K562 (cell line): ENCODE measurements around the gene POLDIP3. TPM values are rescaled to one million over a fixed set of nuclear protein-coding genes. Genes with fewer than 3 reads are reported as not detected.
A peak's percentile ranks its signal among the peaks of the same experiment; 100 is the strongest.

ENCODE experiments used
- ATAC-seq: fragments of 200-7000 bp; cut with Tn5 transposase; 3 replicates; pipeline ENCODE4 v1.9.1; 2020; ENCODE audit warnings: moderate library complexity
- BruUV-seq: library from RNA; stranded (reverse); fragments of 400-500 nt; replicated peaks from 2 replicates; lab custom pipeline; 2021; lab: Mats Ljungman, UMichigan
- CTCF ChIA-PET: fragments of 300-600 bp; formaldehyde crosslinking; extraction: SDS; loops from one replicate; lab custom pipeline; 2021; ENCODE audit warnings: low intra/inter-chr PET ratio; lab: Yijun Ruan, JAX
- POLR2A ChIA-PET: fragments of 300-600, 350-650 bp; sonication (Branson Sonifier 250); formaldehyde crosslinking; extraction: SDS; loops from one replicate; lab custom pipeline; 2021; ENCODE audit warnings: antibody characterized with exemption, inconsistent platforms; lab: Yijun Ruan, JAX
- DNase-seq, 4 experiments: peaks; one replicate each; pipeline versions ENCODE4 v3.0.0 to v3.0.0-alpha.2; 2011 to 2018; ENCODE audit warnings: low spot score in 3 of 4, mixed read lengths in 3 of 4; ENCODE audit errors: extremely low read depth in 1 of 4
- FAIRE-seq: peaks from 2 replicates; lab custom pipeline; 2011; peaks lifted over from hg19 to GRCh38; lab: Jason Lieb, UNC
- H2AFZ ChIP-seq: 2 replicates; pipeline ENCODE4 v1.6.0; 2011; ENCODE audit warnings: low read depth, low read length, control low read depth, inconsistent platforms
- H3K27ac ChIP-seq: fragments of 200-600 bp; 3 replicates; pipeline ENCODE4 v1.8.0; 2011; ENCODE audit warnings: low read depth, mild to moderate bottlenecking, control low read depth, inconsistent platforms, low read length, moderate library complexity, mixed read lengths; ENCODE audit errors: extremely low read depth
- H3K27me3 ChIP-seq, 2 experiments: fragments of 300-600 bp in 1 of 2; 2 replicates in 1 of 2; 3 replicates in 1 of 2; pipeline versions ENCODE4 v1.6.0 to v1.8.0; 2011; ENCODE audit warnings: inconsistent platforms in 2 of 2, low read length in 2 of 2, mild to moderate bottlenecking in 1 of 2, mixed read lengths in 1 of 2, moderate library complexity in 1 of 2; ENCODE audit not compliant: control insufficient read depth in 2 of 2, insufficient read depth in 2 of 2
- H3K36me3 ChIP-seq: fragments of 300-600 bp; 3 replicates; pipeline ENCODE4 v1.8.0; 2011; ENCODE audit warnings: mild to moderate bottlenecking, low read length, inconsistent platforms; ENCODE audit not compliant: control insufficient read depth, insufficient read depth
- H3K4me1 ChIP-seq, 2 experiments: fragments of 200-600 bp in 1 of 2; replicated peaks in 1 of 2; 2 replicates in 1 of 2; 3 replicates in 1 of 2; pipeline versions ENCODE4 v1.5.1 to v1.8.0; 2011; ENCODE audit warnings: inconsistent platforms in 2 of 2, low read length in 2 of 2, mild to moderate bottlenecking in 1 of 2, mixed read lengths in 1 of 2, moderate library complexity in 1 of 2; ENCODE audit not compliant: control insufficient read depth in 2 of 2, insufficient read depth in 2 of 2
- H3K4me2 ChIP-seq: 2 replicates; pipeline ENCODE4 v1.6.1; 2011; ENCODE audit warnings: low read length, control low read depth, inconsistent platforms, mixed read lengths; ENCODE audit not compliant: insufficient read depth
- H3K4me3 ChIP-seq: fragments of 200-600 bp; sonication (generic), shearing (Covaris generic); 2 replicates; pipeline ENCODE4 v1.5.1; 2016; ENCODE audit warnings: control low read depth, inconsistent platforms
- H3K79me2 ChIP-seq: fragments of 200-600 bp; 3 replicates; pipeline ENCODE4 v1.8.0; 2011; ENCODE audit warnings: low read length, inconsistent platforms; ENCODE audit not compliant: control insufficient read depth, insufficient read depth
- H3K9ac ChIP-seq, 2 experiments: 2 replicates each; pipeline versions ENCODE4 v1.6.0 to v1.6.1; 2011; ENCODE audit warnings: low read depth in 2 of 2, low read length in 2 of 2, control low read depth in 1 of 2, inconsistent platforms in 1 of 2, mild to moderate bottlenecking in 1 of 2, mixed read lengths in 1 of 2; ENCODE audit not compliant: insufficient read depth in 1 of 2
- H3K9me1 ChIP-seq: one replicate; pipeline ENCODE4 v1.6.0; 2011; ENCODE audit warnings: inconsistent platforms, mild to moderate bottlenecking, low read length, moderate library complexity; ENCODE audit not compliant: control insufficient read depth, insufficient read depth
- H3K9me3 ChIP-seq: replicated peaks from 2 replicates; pipeline ENCODE4 v1.5.1; 2011; ENCODE audit warnings: low read depth, low read length, inconsistent platforms; ENCODE audit not compliant: control insufficient read depth, insufficient read depth
- H4K20me1 ChIP-seq: replicated peaks from 2 replicates; pipeline ENCODE4 v1.6.1; 2011; ENCODE audit warnings: low read length, inconsistent platforms, mixed read lengths; ENCODE audit not compliant: control insufficient read depth, insufficient read depth
- DMBX1 ChIP-seq: fragments of 250-450 bp; sonication (Bioruptor Pico); IDR thresholded peaks from 2 replicates; pipeline ENCODE4 v1.8.0; 2022; ENCODE audit warnings: inconsistent platforms, mild to moderate bottlenecking, moderate library complexity, borderline replicate concordance
- FOXK1 ChIP-seq: sonication (generic); formaldehyde crosslinking; IDR thresholded peaks from 2 replicates; pipeline ENCODE4 v1.8.0; 2022; ENCODE audit warnings: missing genetic modification reagents, mild to moderate bottlenecking, borderline replicate concordance
- HBP1 ChIP-seq: fragments of 450-650 bp; formaldehyde crosslinking; IDR thresholded peaks from 2 replicates; pipeline ENCODE4 v1.4.0; 2022; ENCODE audit warnings: missing genetic modification characterization
- HNRNPLL ChIP-seq: fragments of 200-400 bp; formaldehyde crosslinking; IDR thresholded peaks from 2 replicates; pipeline ENCODE4 v1.6.1; 2017; ENCODE audit warnings: low read length, low read depth, mild to moderate bottlenecking; ENCODE audit not compliant: poor library complexity, severe bottlenecking
- KDM4B ChIP-seq, 2 experiments: fragments of 450-650 bp in 1 of 2; sonication (generic) in 1 of 2; IDR thresholded peaks; 2 replicates each; pipeline ENCODE4 v1.6.1; 2016 to 2017; ENCODE audit warnings: borderline replicate concordance in 2 of 2, antibody characterized with exemption in 1 of 2, low read depth in 1 of 2, mild to moderate bottlenecking in 1 of 2
- MAZ ChIP-seq, 2 experiments: fragments of 450-650 bp in 1 of 2; sonication (generic) in 1 of 2; formaldehyde crosslinking; IDR thresholded peaks in 1 of 2; conservative IDR thresholded peaks in 1 of 2; 2 replicates each; pipeline versions ENCODE4 v1.4.0 to v1.5.0; 2020; ENCODE audit warnings: mild to moderate bottlenecking in 1 of 2, missing genetic modification reagents in 1 of 2
- WGBS: fragments of 100-300 bp; shearing (Covaris generic); methylation state at CpG from one replicate; pipeline ENCODE4 v1.1.6; 2016; ENCODE audit warnings: low coverage, mixed read lengths; ENCODE audit not compliant: insufficient coverage; ENCODE audit errors: missing lambda C conversion rate; 5-methylcytosine and 5-hydroxymethylcytosine counted together
- in situ Hi-C: fragments of 300-500 bp; cut with MboI; formaldehyde crosslinking; loops from 4 replicates; pipeline ENCODE4 v1.15.0; 2018; ENCODE audit warnings: inconsistent platforms, mixed read lengths
- intact Hi-C: fragments of 100-400 bp; cut with micrococcal nuclease; formaldehyde crosslinking; loops from 2 replicates; pipeline ENCODE4 v1.14.2; 2022
- polyA plus RNA-seq, 8 experiments: library from polyadenylated mRNA; depleted of rRNA in 4 of 8; stranded (reverse) in 5 of 8; unstranded in 3 of 8; fragments of >200 nt; fragmentation: Nextera tagmentation in 2 of 8; fragmentation: Illumina TruSeq in 1 of 8; extraction: Ambion mirVana in 2 of 8; extraction: Trizol in 1 of 8; gene quantifications; 2 replicates each; pipeline versions ENCODE4 v1.2.1 to v1.2.3, GENCODE V29; 2011 to 2014; ENCODE audit warnings: inconsistent platforms in 1 of 8, missing spikeins in 1 of 8
- total RNA-seq, 7 experiments: library from RNA; depleted of rRNA in 6 of 7; stranded (reverse); fragments of >200 nt in 6 of 7; fragmentation: Illumina TruSeq in 2 of 7; extraction: Trizol in 2 of 7; gene quantifications; 2 replicates each; pipeline versions ENCODE4 v1.2.1 to v1.2.3, GENCODE V29; 2011 to 2021; ENCODE audit warnings: low replicate concordance in 1 of 7
- TF ChIP-seq, protein P1 (sequence below): sonication (generic); formaldehyde crosslinking; IDR thresholded peaks from 2 replicates; pipeline ENCODE4 v1.8.0; 2022; ENCODE audit warnings: missing genetic modification reagents, mild to moderate bottlenecking, moderate library complexity, borderline replicate concordance
- TF ChIP-seq, protein P2 (sequence below), 2 experiments: fragments of 450-650 bp in 1 of 2; sonication (generic) in 1 of 2; formaldehyde crosslinking; conservative IDR thresholded peaks; 2 replicates each; pipeline versions ENCODE4 v1.4.0 to v1.8.1; 2020 to 2022; ENCODE audit warnings: mild to moderate bottlenecking in 1 of 2, missing genetic modification reagents in 1 of 2

POLDIP3 gene
- total and polyA plus RNA-seq, 9 of the 15 experiments (the other 6 are each of a cell fraction or from before 2014, with no cell fraction given): 14.3 to 53.0 (median 26.3) TPM

DNA sequence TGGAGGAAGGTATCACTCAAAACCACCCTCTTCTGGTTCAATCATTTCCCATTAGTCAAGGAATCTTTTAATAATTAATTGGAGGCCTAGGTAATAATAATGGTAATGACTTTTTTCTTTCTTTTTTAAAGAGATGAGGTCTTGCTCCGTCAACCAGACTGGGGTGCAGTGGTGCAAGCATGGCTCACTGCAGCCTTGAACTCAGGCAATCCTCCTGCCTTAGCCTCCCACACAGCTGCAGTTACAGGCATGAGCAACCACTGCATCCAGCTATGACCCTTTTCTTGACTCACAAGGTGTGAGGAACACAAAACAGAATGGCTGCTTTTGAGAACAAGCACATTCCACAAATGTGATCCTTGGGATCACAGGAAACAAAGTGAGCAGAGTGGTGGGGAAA, 3.6 kb downstream of the POLDIP3 start:
- H3K27ac ChIP-seq: no peak overlapping the region
- H2AFZ ChIP-seq: no peak overlapping the region
- CTCF ChIA-PET: no interaction called here
- TF ChIP-seq FOXK1 (CRISPR knock-in tag): no peak
- no peak for TF ChIP-seq HNRNPLL
- no peak for TF ChIP-seq DMBX1 (CRISPR knock-in tag)
- no peak for ATAC-seq
- no peaks in the 10 kb centered on the region for H3K27me3 ChIP-seq
- 100% methylated on average over 1 of the region's 1 CpG for WGBS
- H3K36me3 ChIP-seq: peaks cover 49% of the 10 kb centered on the region; the same call in 2 of the 3 replicates
- no peak overlapping the region for H3K4me2 ChIP-seq
- peaks cover 11 to 21% of the 10 kb centered on the region in 2 experiments; a peak in 4 of 5 replicates for H3K4me1 ChIP-seq
- no peaks in the 10 kb centered on the region for H3K9me3 ChIP-seq
- no peak for FAIRE-seq
- H3K79me2 ChIP-seq: peaks cover 75% of the 10 kb centered on the region
- no TSS peak for BruUV-seq
- POLR2A ChIA-PET: interaction anchor here (0.8 to 1.5 kb wide), 2 partner anchors 17 to 47 kb away, joined by 3 read pairs; no protein-coding TSS in a partner anchor
- no peaks in the 10 kb centered on the region for H3K9me1 ChIP-seq
- no peak overlapping the region for H3K4me3 ChIP-seq
- no peak overlapping the region for H3K9ac ChIP-seq
- H4K20me1 ChIP-seq: 0 out of 2 replicates have a peak, but pooled peaks cover 17% of the 10 kb centered on the region
- in situ Hi-C loops (no loop called here), intact Hi-C loops (no loop called here)
- DNase-seq: no peak

DNA sequence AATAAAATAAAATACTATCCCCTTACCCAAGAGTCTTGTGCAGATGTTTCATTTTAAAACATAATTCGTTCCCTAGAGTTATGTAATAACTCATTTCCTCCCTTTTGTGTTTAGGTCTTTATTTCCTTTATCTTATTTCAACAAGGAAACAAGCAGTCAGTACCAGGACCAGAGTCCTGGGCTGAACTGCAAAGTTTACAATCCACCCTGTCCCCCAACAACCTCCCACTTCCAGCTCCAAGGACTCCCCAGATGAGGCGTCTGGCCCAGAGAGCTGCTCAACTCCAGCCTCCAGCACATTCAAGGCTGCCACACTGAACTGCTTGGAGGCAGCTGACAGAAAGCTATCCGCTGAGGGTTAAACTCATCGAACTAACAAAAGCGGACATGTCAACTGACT, 4.5 kb downstream of the POLDIP3 start:
- Histone ChIP-seq H3K9ac (peak overlapping the region in 1 of 2 experiments; percentile 36; a peak in 1 of 4 replicates), H2AFZ (no peak overlapping the region), H3K4me3 (no peak overlapping the region), H3K9me3 (no peaks in the 10 kb centered on the region), H3K27ac (no peak overlapping the region), H3K79me2 (peaks cover 84% of the 10 kb centered on the region), H3K36me3 (peaks cover 57% of the 10 kb centered on the region; the same call in 2 of the 3 replicates), H3K9me1 (no peaks in the 10 kb centered on the region), H3K4me2 (no peak overlapping the region), H3K4me1 (peaks cover 7 to 16% of the 10 kb centered on the region in 2 experiments; a peak in 4 of 5 replicates), H3K27me3 (no peaks in the 10 kb centered on the region), H4K20me1 (0 out of 2 replicates have a peak, but pooled peaks cover 17% of the 10 kb centered on the region)
- intact Hi-C loops (no loop called here), in situ Hi-C loops (no loop called here)
- ChIA-PET CTCF (no interaction called here), POLR2A (interaction anchor here (0.8 to 1.5 kb wide), 4 partner anchors 12 to 47 kb away, joined by 3 to 4 read pairs (median 3); no protein-coding TSS in a partner anchor)
- no TSS peak for BruUV-seq
- no peak for ATAC-seq
- DNase-seq: no peak
- WGBS: 93% methylated on average over 4 of the region's 5 CpGs
- no peak for FAIRE-seq
- TF ChIP-seq, protein P1, sequence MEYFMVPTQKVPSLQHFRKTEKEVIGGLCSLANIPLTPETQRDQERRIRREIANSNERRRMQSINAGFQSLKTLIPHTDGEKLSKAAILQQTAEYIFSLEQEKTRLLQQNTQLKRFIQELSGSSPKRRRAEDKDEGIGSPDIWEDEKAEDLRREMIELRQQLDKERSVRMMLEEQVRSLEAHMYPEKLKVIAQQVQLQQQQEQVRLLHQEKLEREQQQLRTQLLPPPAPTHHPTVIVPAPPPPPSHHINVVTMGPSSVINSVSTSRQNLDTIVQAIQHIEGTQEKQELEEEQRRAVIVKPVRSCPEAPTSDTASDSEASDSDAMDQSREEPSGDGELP (CRISPR knock-in tag): no peak
- TF ChIP-seq, protein P2, sequence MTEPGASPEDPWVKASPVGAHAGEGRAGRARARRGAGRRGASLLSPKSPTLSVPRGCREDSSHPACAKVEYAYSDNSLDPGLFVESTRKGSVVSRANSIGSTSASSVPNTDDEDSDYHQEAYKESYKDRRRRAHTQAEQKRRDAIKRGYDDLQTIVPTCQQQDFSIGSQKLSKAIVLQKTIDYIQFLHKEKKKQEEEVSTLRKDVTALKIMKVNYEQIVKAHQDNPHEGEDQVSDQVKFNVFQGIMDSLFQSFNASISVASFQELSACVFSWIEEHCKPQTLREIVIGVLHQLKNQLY (CRISPR knock-in tag; conservative IDR thresholded peaks at IDR 0.05): no peak
- no peak for TF ChIP-seq KDM4B (IDR thresholded peaks at IDR 0.05; ENCODE audit: borderline replicate concordance in 2 of 2, low read depth in 1 of 2)
- no peak for TF ChIP-seq MAZ (CRISPR knock-in tag; conservative IDR thresholded peaks at IDR 0.05 in 1 of 2, IDR thresholded peaks at IDR 0.05 in 1 of 2)
- no peak for TF ChIP-seq HBP1 (CRISPR knock-in tag)
